K562 (cell line): ENCODE data around the gene TMEM266. TPM values are rescaled to one million over a fixed set of nuclear protein-coding genes. Genes with fewer than 3 reads are reported as not detected.
A peak's percentile ranks its signal among the peaks of the same experiment; 100 is the strongest.

Source experiments
- CC2D1A ChIP-seq: fragments of 450-650 bp; IDR thresholded peaks from 2 replicates; pipeline ENCODE4 v1.6.1; 2017; ENCODE audit warnings: mild to moderate bottlenecking
- GABPB1 ChIP-seq: sonication (generic); formaldehyde crosslinking; IDR thresholded peaks from 2 replicates; pipeline ENCODE4 v1.8.0; 2022; ENCODE audit warnings: mild to moderate bottlenecking, missing genetic modification reagents
- HNRNPL ChIP-seq: fragments of 200-400 bp; formaldehyde crosslinking; IDR thresholded peaks from 2 replicates; pipeline ENCODE4 v1.6.1; 2017; ENCODE audit warnings: low read depth, mild to moderate bottlenecking, low read length
- JUND ChIP-seq, 2 experiments: IDR thresholded peaks; 2 replicates in 1 of 2; 3 replicates in 1 of 2; pipeline ENCODE4 v1.6.1; 2011; ENCODE audit warnings: borderline replicate concordance in 2 of 2, low read depth in 2 of 2, low read length in 2 of 2, improper control_type of control experiment in 1 of 2, missing biosample characterization in 1 of 2, missing genetic modification characterization in 1 of 2, missing genetic modification reagents in 1 of 2
- MCM3 ChIP-seq: fragments of 450-650 bp; IDR thresholded peaks from 2 replicates; pipeline ENCODE4 v1.6.1; 2016
- NFIC ChIP-seq: fragments of 450-650 bp; IDR thresholded peaks from 2 replicates; pipeline ENCODE4 v1.6.1; 2017; ENCODE audit warnings: mild to moderate bottlenecking, inconsistent platforms
- NUFIP1 ChIP-seq: fragments of 450-650 bp; IDR thresholded peaks from 2 replicates; pipeline ENCODE4 v1.6.1; 2018; ENCODE audit not compliant: partially characterized antibody
- POLR2B ChIP-seq: fragments of 450-650 bp; IDR thresholded peaks from 2 replicates; pipeline ENCODE4 v1.6.1; 2018; ENCODE audit warnings: low read depth; ENCODE audit not compliant: partially characterized antibody
- REST ChIP-seq, 2 experiments: fragments of 450-650 bp; formaldehyde crosslinking in 1 of 2; IDR thresholded peaks; 2 replicates each; pipeline versions ENCODE4 v1.4.0 to v1.6.1; 2014 to 2020; ENCODE audit warnings: mild to moderate bottlenecking in 2 of 2, borderline replicate concordance in 1 of 2, low read depth in 1 of 2
- SRSF3 ChIP-seq: fragments of 200-400 bp; formaldehyde crosslinking; IDR thresholded peaks from 2 replicates; pipeline ENCODE4 v1.6.1; 2016; ENCODE audit warnings: mild to moderate bottlenecking, low read length, moderate library complexity; ENCODE audit not compliant: insufficient read depth
- TEAD4 ChIP-seq, 2 experiments: sonication (generic) in 1 of 2; formaldehyde crosslinking in 1 of 2; IDR thresholded peaks; 2 replicates each; pipeline versions ENCODE4 v1.6.1 to v1.8.0; 2012 to 2022; ENCODE audit warnings: borderline replicate concordance in 1 of 2, inconsistent platforms in 1 of 2, low read length in 1 of 2, mild to moderate bottlenecking in 1 of 2, missing genetic modification reagents in 1 of 2
- ZNF184 ChIP-seq: sonication (generic); formaldehyde crosslinking; IDR thresholded peaks from 2 replicates; pipeline ENCODE4 v1.5.0; 2020; ENCODE audit warnings: missing genetic modification reagents
- ZNF41 ChIP-seq: fragments of 250-450 bp; sonication (Bioruptor Pico); conservative IDR thresholded peaks from 2 replicates; pipeline ENCODE4 v1.4.0; 2020; ENCODE audit warnings: mild to moderate bottlenecking
- ZNF518B ChIP-seq: fragments of 250-450 bp; sonication (Bioruptor Pico); IDR thresholded peaks from 2 replicates; pipeline ENCODE4 v1.5.0; 2021; ENCODE audit warnings: mild to moderate bottlenecking, moderate library complexity
- polyA plus RNA-seq, 8 experiments: library from polyadenylated mRNA; depleted of rRNA in 4 of 8; stranded (reverse) in 5 of 8; unstranded in 3 of 8; fragments of >200 nt; fragmentation: Nextera tagmentation in 2 of 8; fragmentation: Illumina TruSeq in 1 of 8; extraction: Ambion mirVana in 2 of 8; extraction: Trizol in 1 of 8; gene quantifications; 2 replicates each; pipeline versions ENCODE4 v1.2.1 to v1.2.3, GENCODE V29; 2011 to 2014; ENCODE audit warnings: inconsistent platforms in 1 of 8, missing spikeins in 1 of 8
- total RNA-seq, 7 experiments: library from RNA; depleted of rRNA in 6 of 7; stranded (reverse); fragments of >200 nt in 6 of 7; fragmentation: Illumina TruSeq in 2 of 7; extraction: Trizol in 2 of 7; gene quantifications; 2 replicates each; pipeline versions ENCODE4 v1.2.1 to v1.2.3, GENCODE V29; 2011 to 2021; ENCODE audit warnings: low replicate concordance in 1 of 7

TMEM266 gene
- total and polyA plus RNA-seq, 9 of the 15 experiments (the other 6 are each of a cell fraction or from before 2014, with no cell fraction given) = not detected

- TF ChIP-seq REST (IDR thresholded peaks at IDR 0.05; ENCODE audit: borderline replicate concordance) (no peak), REST (CRISPR knock-in tag; IDR thresholded peaks at IDR 0.05; ENCODE audit: low read depth) (no peak), GABPB1 (CRISPR knock-in tag) (no peak), SRSF3 (no peak), ZNF184 (CRISPR knock-in tag) (no peak), TEAD4 (IDR thresholded peaks at IDR 0.05; ENCODE audit: low read length) (no peak), TEAD4 (CRISPR knock-in tag; IDR thresholded peaks at IDR 0.05; ENCODE audit: borderline replicate concordance) (no peak), ZNF518B (CRISPR knock-in tag) (no peak), ZNF41 (no peak), MCM3 (no peak), NFIC (peak; percentile 85), HNRNPL (no peak), CC2D1A (no peak), POLR2B (no peak), NUFIP1 (no peak), JUND (IDR thresholded peaks at IDR 0.05; ENCODE audit: borderline replicate concordance, low read depth, low read length) (peak; percentile 50; the same call in 1 of the 2 replicates), JUND (tag; IDR thresholded peaks at IDR 0.05; ENCODE audit: borderline replicate concordance, low read depth, low read length) (peak; percentile 34; the same call in 1 of the 3 replicates)
These were observed 139.6 kb downstream of the TMEM266 start (continued) for GRCh38 chr15:76199106-76200082.
